OCI-LY7 (cell line): ENCODE measurements around the gene ENDOV. TPM values are rescaled to one million over a fixed set of nuclear protein-coding genes. Genes with fewer than 3 reads are reported as not detected.

Experiments used
- BruUV-seq: library from RNA; stranded (reverse); fragments of 400-500 nt; replicated peaks from 2 replicates; lab custom pipeline; 2021; lab: Mats Ljungman, UMichigan
- CTCF ChIA-PET: fragments of 300-600 bp; sonication (Branson Sonifier 250); formaldehyde crosslinking; loops from one replicate; lab custom pipeline; 2022; ENCODE audit warnings: antibody characterized with exemption; ENCODE audit not compliant: unreplicated experiment; lab: Charles Lee
- POLR2A ChIA-PET: fragments of 300-600 bp; sonication (Branson Sonifier 250); formaldehyde crosslinking; loops from one replicate; lab custom pipeline; 2022; ENCODE audit warnings: antibody characterized with exemption; lab: Charles Lee
- DNase-seq: peaks from one replicate; pipeline ENCODE4 v3.0.0-alpha.2; 2015; ENCODE audit warnings: low spot score
- H2AFZ ChIP-seq: fragments of 200-600 bp; sonication (generic), shearing (Covaris generic); 2 replicates; pipeline ENCODE4 v1.6.1; 2014; ENCODE audit warnings: mild to moderate bottlenecking, antibody characterized with exemption, low read length, moderate library complexity
- H3K27ac ChIP-seq: fragments of 200-600 bp; sonication (generic); 2 replicates; pipeline ENCODE4 v1.5.1; 2014; ENCODE audit warnings: mixed run types, low read depth, mild to moderate bottlenecking, moderate library complexity, low read length, inconsistent platforms; ENCODE audit not compliant: poor library complexity, severe bottlenecking
- H3K36me3 ChIP-seq: fragments of 200-600 bp; sonication (generic); 2 replicates; pipeline ENCODE4 v1.6.1; 2014; ENCODE audit warnings: mild to moderate bottlenecking, antibody characterized with exemption, low read length, moderate library complexity, mixed read lengths; ENCODE audit not compliant: insufficient read depth
- H3K4me1 ChIP-seq: fragments of 200-600 bp; sonication (generic); 2 replicates; pipeline ENCODE4 v1.5.1; 2014; ENCODE audit warnings: mild to moderate bottlenecking, low read length; ENCODE audit not compliant: insufficient read depth, poor library complexity, severe bottlenecking
- H3K4me2 ChIP-seq: fragments of 200-600 bp; sonication (generic); 2 replicates; pipeline ENCODE4 v1.6.1; 2014; ENCODE audit warnings: mild to moderate bottlenecking, low read length
- H3K4me3 ChIP-seq: fragments of 200-600 bp; sonication (generic); 2 replicates; pipeline ENCODE4 v1.5.1; 2014; ENCODE audit warnings: mild to moderate bottlenecking, low read depth, low read length; ENCODE audit not compliant: poor library complexity, severe bottlenecking
- H3K79me2 ChIP-seq: fragments of 200-600 bp; sonication (generic); 2 replicates; pipeline ENCODE4 v1.6.1; 2016; ENCODE audit warnings: low read depth, mild to moderate bottlenecking, low read length, moderate library complexity, mixed read lengths; ENCODE audit not compliant: insufficient read depth
- H3K9me2 ChIP-seq: fragments of 200-600 bp; sonication (generic); 2 replicates; pipeline ENCODE4 v1.6.1; 2016; ENCODE audit warnings: mild to moderate bottlenecking, low read length, mixed read lengths; ENCODE audit not compliant: insufficient read depth
- H3K9me3 ChIP-seq: fragments of 200-600 bp; sonication (generic); 2 replicates; pipeline ENCODE4 v1.6.1; 2014; ENCODE audit warnings: mild to moderate bottlenecking, mixed run types, low read length, mixed read lengths
- H4K20me1 ChIP-seq: fragments of 200-600 bp; sonication (generic); 2 replicates; pipeline ENCODE4 v1.6.1; 2014; ENCODE audit warnings: mild to moderate bottlenecking, antibody characterized with exemption, low read length, moderate library complexity, mixed read lengths; ENCODE audit not compliant: insufficient read depth
- EZH2phosphoT487 ChIP-seq: fragments of 200-600 bp; sonication (generic); IDR thresholded peaks from 2 replicates; pipeline ENCODE4 v1.6.1; 2018; ENCODE audit warnings: low read depth, borderline replicate concordance, mild to moderate bottlenecking, mixed run types, antibody characterized with exemption, low read length, moderate library complexity, mixed read lengths
- intact Hi-C: fragments of 100-400 bp; cut with micrococcal nuclease; formaldehyde crosslinking; loops from one replicate; pipeline ENCODE4 v1.10.0; 2022; ENCODE audit not compliant: unreplicated experiment
- total RNA-seq, 2 experiments: library from RNA; depleted of rRNA in 1 of 2; stranded (reverse); fragments of >200 nt in 1 of 2; shearing (Covaris generic) in 1 of 2; gene quantifications; 2 replicates each; pipeline ENCODE4 v1.2.3, GENCODE V29; 2014 to 2022
- TF ChIP-seq, protein P1 (sequence below): fragments of 200-600 bp; sonication (generic); conservative IDR thresholded peaks from 2 replicates; pipeline ENCODE4 v1.5.1; 2014; ENCODE audit warnings: mild to moderate bottlenecking, antibody characterized with exemption, low read length, moderate library complexity, mixed read lengths

Gene ENDOV
- total RNA-seq, 2 experiments from 2014 or later, result 22.4 to 33.1 TPM

GRCh38 chr17:80377798-80378197 is 37.2 kb upstream of the ENDOV start:
- POLR2A ChIA-PET, result no interaction called here
- H3K79me2 ChIP-seq, result no peaks in the 10 kb centered on the region
- no peak overlapping the region for H2AFZ ChIP-seq
- intact Hi-C loops, result no loop called here
- no peak overlapping the region for H3K27ac ChIP-seq
- no peaks in the 10 kb centered on the region for H3K4me1 ChIP-seq
- peaks cover 10% of the 10 kb centered on the region; the same call in 1 of the 2 replicates for H3K36me3 ChIP-seq
- H3K9me2 ChIP-seq, result no peaks in the 10 kb centered on the region
- no TSS peak for BruUV-seq
- no peak overlapping the region for H3K4me3 ChIP-seq
- H3K4me2 ChIP-seq, result no peak overlapping the region
- no peaks in the 10 kb centered on the region for H4K20me1 ChIP-seq
- H3K9me3 ChIP-seq, result no peaks in the 10 kb centered on the region
- TF ChIP-seq, protein P1, sequence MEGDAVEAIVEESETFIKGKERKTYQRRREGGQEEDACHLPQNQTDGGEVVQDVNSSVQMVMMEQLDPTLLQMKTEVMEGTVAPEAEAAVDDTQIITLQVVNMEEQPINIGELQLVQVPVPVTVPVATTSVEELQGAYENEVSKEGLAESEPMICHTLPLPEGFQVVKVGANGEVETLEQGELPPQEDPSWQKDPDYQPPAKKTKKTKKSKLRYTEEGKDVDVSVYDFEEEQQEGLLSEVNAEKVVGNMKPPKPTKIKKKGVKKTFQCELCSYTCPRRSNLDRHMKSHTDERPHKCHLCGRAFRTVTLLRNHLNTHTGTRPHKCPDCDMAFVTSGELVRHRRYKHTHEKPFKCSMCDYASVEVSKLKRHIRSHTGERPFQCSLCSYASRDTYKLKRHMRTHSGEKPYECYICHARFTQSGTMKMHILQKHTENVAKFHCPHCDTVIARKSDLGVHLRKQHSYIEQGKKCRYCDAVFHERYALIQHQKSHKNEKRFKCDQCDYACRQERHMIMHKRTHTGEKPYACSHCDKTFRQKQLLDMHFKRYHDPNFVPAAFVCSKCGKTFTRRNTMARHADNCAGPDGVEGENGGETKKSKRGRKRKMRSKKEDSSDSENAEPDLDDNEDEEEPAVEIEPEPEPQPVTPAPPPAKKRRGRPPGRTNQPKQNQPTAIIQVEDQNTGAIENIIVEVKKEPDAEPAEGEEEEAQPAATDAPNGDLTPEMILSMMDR, result no peak
- TF ChIP-seq EZH2phosphoT487, result no peak
- CTCF ChIA-PET, result no interaction called here
- DNase-seq, result no peak

- Histone ChIP-seq H2AFZ (no peak overlapping the region), H3K4me3 (no peak overlapping the region), H3K4me1 (no peaks in the 10 kb centered on the region), H3K9me2 (no peaks in the 10 kb centered on the region), H4K20me1 (no peaks in the 10 kb centered on the region), H3K79me2 (no peaks in the 10 kb centered on the region), H3K9me3 (no peaks in the 10 kb centered on the region), H3K27ac (no peak overlapping the region), H3K4me2 (no peak overlapping the region), H3K36me3 (peaks cover 10% of the 10 kb centered on the region; the same call in 1 of the 2 replicates)
- no TSS peak for BruUV-seq
- DNase-seq, result no peak
- ChIA-PET CTCF (no interaction called here), POLR2A (no interaction called here)
- intact Hi-C loops, result no loop called here
- no peak for TF ChIP-seq EZH2phosphoT487
- TF ChIP-seq, protein P1, result no peak
These were observed 35.6 kb upstream of the ENDOV start for GRCh38 chr17:80379348-80379747.

GRCh38 chr17:80380068-80380467 is 34.9 kb upstream of the ENDOV start:
- Histone ChIP-seq H4K20me1 (no peaks in the 10 kb centered on the region), H3K27ac (no peak overlapping the region), H2AFZ (no peak overlapping the region), H3K36me3 (peaks cover 10% of the 10 kb centered on the region; the same call in 1 of the 2 replicates), H3K4me3 (no peak overlapping the region), H3K79me2 (no peaks in the 10 kb centered on the region), H3K4me2 (no peak overlapping the region), H3K9me3 (no peaks in the 10 kb centered on the region), H3K4me1 (no peaks in the 10 kb centered on the region), H3K9me2 (no peaks in the 10 kb centered on the region)
- POLR2A ChIA-PET, result no interaction called here
- BruUV-seq, result no TSS peak
- intact Hi-C loops, result no loop called here
- no peak for DNase-seq
- TF ChIP-seq, protein P1, result no peak
- no peak for TF ChIP-seq EZH2phosphoT487
- CTCF ChIA-PET, result no interaction called here
